A375 (cell line): ENCODE measurements around the gene BEGAIN. TPM values are rescaled to one million over a fixed set of nuclear protein-coding genes. Genes with fewer than 3 reads are reported as not detected.

Experiments used
- small RNA-seq: library from RNA; depleted of rRNA; stranded (forward); fragments of <200 nt; gene quantifications from one replicate; pipeline ENCODE3, GENCODE V24; 2014
- total RNA-seq: library from RNA; depleted of rRNA; stranded (reverse); fragments of >200 nt; shearing (Covaris generic); gene quantifications from 2 replicates; pipeline ENCODE4 v1.2.3, GENCODE V29; 2014; rRNA removed

Gene BEGAIN
- 1.2 and 3.1 TPM in 2 replicates for total RNA-seq

GRCh38 chr14:100587086-100587762, at the start of gene BEGAIN:
Gene BEGAIN, minus strand, starts transcription at chr14:100587417. Its CDS starts 127 bp downstream, at chr14:100587290.

Small RNA genes within 50 kb of the gene (small RNA-seq; reads per million reads assigned to genes)
- not detected for gene RN7SKP92

Other genes starting within 250 kb of the BEGAIN start
- gene WDR25, start 210.9 kb downstream of the BEGAIN start, total RNA-seq = 16.5 and 23.4 TPM in 2 replicates
- not detected in 2 replicates for gene DLK1, start 139.5 kb upstream of the BEGAIN start, total RNA-seq
- not detected in 2 replicates for gene MEG3, start 238.7 kb upstream of the BEGAIN start, total RNA-seq